Measurements from ENCODE around the gene CYRIA. TPM values are rescaled to one million over a fixed set of nuclear protein-coding genes. Genes with fewer than 3 reads are reported as not detected.

Gene CYRIA
- total and polyA plus RNA-seq, 10 of the 15 experiments (the other 5 are each of a cell fraction or from before 2014, with no cell fraction given) = 3.0 to 13.1 (median 8.5) TPM

- TF ChIP-seq CTCF (IDR thresholded peaks at IDR 0.05 in 2 of 3, conservative IDR thresholded peaks at IDR 0.05 in 1 of 3; ENCODE audit: control insufficient read depth in 2 of 3, extremely low read depth in 1 of 3, insufficient read depth in 1 of 3, low read depth in 3 of 3, low read length in 3 of 3) (no peak), RELB (IDR thresholded peaks at IDR 0.05; ENCODE audit: low read depth) (peak; percentile 83; the same call in 1 of the 2 replicates), MEF2A (IDR thresholded peaks at IDR 0.05; ENCODE audit: insufficient read depth, low read depth, low read length) (0 out of 2 replicates have a peak, but pooled peaks have one; percentile 12), IKZF2 (IDR thresholded peaks at IDR 0.05) (peak; percentile 93 to 95), FOXM1 (IDR thresholded peaks at IDR 0.05; ENCODE audit: low read depth, low read length) (peak; percentile 21; the same call in 1 of the 2 replicates), TCF7 (IDR thresholded peaks at IDR 0.05; ENCODE audit: borderline replicate concordance) (no peak), PKNOX1 (IDR thresholded peaks at IDR 0.05) (no peak; the same call in 1 of the 2 replicates), ZNF24 (IDR thresholded peaks at IDR 0.05) (peak; percentile 61; the same call in 1 of the 2 replicates), RFX5 (IDR thresholded peaks at IDR 0.05; ENCODE audit: low read depth, low read length) (no peak), MEF2B (IDR thresholded peaks at IDR 0.05; ENCODE audit: partially characterized antibody, poor library complexity, severe bottlenecking) (peak; percentile 64), CHD2 (IDR thresholded peaks at IDR 0.05; ENCODE audit: borderline replicate concordance, low read depth, low read length) (peak; percentile 68; the same call in 1 of the 2 replicates), CREB1 (IDR thresholded peaks at IDR 0.05; ENCODE audit: low read depth) (peak; percentile 53; the same call in 1 of the 2 replicates), ATF3 (IDR thresholded peaks at IDR 0.05; ENCODE audit: borderline replicate concordance, extremely low read depth, low read depth, low read length) (no peak), PAX8 (IDR thresholded peaks at IDR 0.05) (no peak), SMC3 (IDR thresholded peaks at IDR 0.05; ENCODE audit: borderline replicate concordance, low read length) (no peak), RUNX3 (IDR thresholded peaks at IDR 0.05; ENCODE audit: low read length) (peak; percentile 65), ETV6 (conservative IDR thresholded peaks at IDR 0.05 in 1 of 2, IDR thresholded peaks at IDR 0.05 in 1 of 2; ENCODE audit: borderline replicate concordance in 1 of 2, low read depth in 1 of 2) (peak in 1 of 2 experiments; percentile 92; a peak in 2 of 4 replicates), MLLT1 (IDR thresholded peaks at IDR 0.05) (no peak), LARP7 (IDR thresholded peaks at IDR 0.05) (no peak), NFIC (IDR thresholded peaks at IDR 0.05; ENCODE audit: low read depth, low read length) (0 out of 2 replicates have a peak, but pooled peaks have one; percentile 24), STAT3 (IDR thresholded peaks at IDR 0.05; ENCODE audit: low read depth, low read length) (no peak), BRCA1 (IDR thresholded peaks at IDR 0.05; ENCODE audit: low read depth, low read length) (no peak), SUPT20H (IDR thresholded peaks at IDR 0.05; ENCODE audit: borderline replicate concordance, control insufficient read depth, low read depth, low read length) (no peak)
Measured at GRCh38 chr2:16653799-16654198, 11.8 kb downstream of the CYRIA start (continued).
